GM12878 (cell line): ENCODE measurements around the gene SKAP1. TPM values are rescaled to one million over a fixed set of nuclear protein-coding genes. Genes with fewer than 3 reads are reported as not detected.

ENCODE experiments used
- ATAC-seq: fragments of 200-7000 bp; cut with Tn5 transposase; 3 replicates; pipeline ENCODE4 v1.9.1; 2020; ENCODE audit warnings: mild to moderate bottlenecking, moderate library complexity
- BruUV-seq: library from RNA; stranded (reverse); fragments of 400-500 nt; replicated peaks from 2 replicates; lab custom pipeline; 2021; lab: Mats Ljungman, UMichigan
- CTCF ChIA-PET: fragments of 300-600 bp; sonication (Branson Sonifier 250); formaldehyde crosslinking; extraction: SDS; loops from one replicate; lab custom pipeline; 2021; ENCODE audit warnings: inconsistent platforms; lab: Yijun Ruan, JAX
- POLR2A ChIA-PET: fragments of 350-600 bp; formaldehyde crosslinking; extraction: SDS; loops from one replicate; lab custom pipeline; 2021; ENCODE audit warnings: inconsistent platforms; lab: Charles Lee
- RAD21 ChIA-PET: fragments of 300-600 bp; sonication (Branson Sonifier 250); formaldehyde crosslinking; loops from one replicate; lab custom pipeline; 2023; ENCODE audit warnings: antibody characterized with exemption; ENCODE audit not compliant: unreplicated experiment; lab: Charles Lee
- SMC1A ChIA-PET: fragments of 300-600 bp; sonication (Branson Sonifier 250); formaldehyde crosslinking; loops from one replicate; lab custom pipeline; 2023; ENCODE audit not compliant: unreplicated experiment, uncharacterized antibody; lab: Charles Lee
- DNase-seq: peaks from one replicate; pipeline ENCODE4 v3.0.0-alpha.2; 2011; ENCODE audit warnings: low read depth, low spot score
- FAIRE-seq: peaks from 3 replicates; lab custom pipeline; 2011; peaks lifted over from hg19 to GRCh38; lab: Jason Lieb, UNC
- H2AFZ ChIP-seq: 2 replicates; pipeline ENCODE4 v1.6.0; 2011; ENCODE audit warnings: low read depth, low read length, control low read depth; ENCODE audit not compliant: control insufficient read depth
- H3K27ac ChIP-seq: 2 replicates; pipeline ENCODE4 v1.5.1; 2011; ENCODE audit warnings: control low read depth; ENCODE audit not compliant: control insufficient read depth, insufficient read depth
- H3K27me3 ChIP-seq, 2 experiments: replicated peaks in 1 of 2; 2 replicates each; pipeline versions ENCODE4 v1.6.0 to v1.6.1; 2011; ENCODE audit warnings: low read length in 1 of 2; ENCODE audit not compliant: control insufficient read depth in 2 of 2, insufficient read depth in 2 of 2
- H3K36me3 ChIP-seq, 2 experiments: 2 replicates each; pipeline ENCODE4 v1.5.1; 2011; ENCODE audit warnings: low read length in 1 of 2; ENCODE audit not compliant: control insufficient read depth in 2 of 2, insufficient read depth in 2 of 2
- H3K4me1 ChIP-seq: 2 replicates; pipeline ENCODE4 v1.6.1; 2011; ENCODE audit warnings: mild to moderate bottlenecking, low read length, moderate library complexity, mixed read lengths; ENCODE audit not compliant: control insufficient read depth, insufficient read depth
- H3K4me2 ChIP-seq: 2 replicates; pipeline ENCODE4 v1.6.0; 2011; ENCODE audit warnings: control low read depth; ENCODE audit not compliant: control insufficient read depth, insufficient read depth
- H3K4me3 ChIP-seq: fragments of 200-600 bp; sonication (generic); 2 replicates; pipeline ENCODE4 v1.5.1; 2016
- H3K79me2 ChIP-seq: 2 replicates; pipeline ENCODE4 v1.6.0; 2011; ENCODE audit warnings: low read length; ENCODE audit not compliant: control insufficient read depth, insufficient read depth
- H3K9ac ChIP-seq: 2 replicates; pipeline ENCODE4 v1.8.0; 2011; ENCODE audit warnings: low read length, control low read depth, mixed read lengths; ENCODE audit not compliant: control insufficient read depth, insufficient read depth
- H3K9me3 ChIP-seq: replicated peaks from 3 replicates; pipeline ENCODE4 v1.5.1; 2011; ENCODE audit warnings: mild to moderate bottlenecking, low read length; ENCODE audit not compliant: control insufficient read depth, insufficient read depth
- H4K20me1 ChIP-seq: 2 replicates; pipeline ENCODE4 v1.6.0; 2011; ENCODE audit not compliant: control insufficient read depth, insufficient read depth
- PML ChIP-seq: IDR thresholded peaks from 2 replicates; pipeline ENCODE4 v1.6.1; 2012; ENCODE audit warnings: low read length, inconsistent platforms
- POU2F2 ChIP-seq: IDR thresholded peaks from 3 replicates; pipeline ENCODE4 v1.6.1; 2011; ENCODE audit warnings: low read depth, mild to moderate bottlenecking, low read length, borderline replicate concordance
- RBBP5 ChIP-seq: fragments of 200-600 bp; sonication (generic); conservative IDR thresholded peaks from 2 replicates; pipeline ENCODE4 v1.6.1; 2016
- RFX5 ChIP-seq: IDR thresholded peaks from 2 replicates; pipeline ENCODE4 v1.6.1; 2011; ENCODE audit warnings: low read depth, low read length, improper control_type of control experiment
- RUNX3 ChIP-seq: IDR thresholded peaks from 2 replicates; pipeline ENCODE4 v1.6.1; 2012; ENCODE audit warnings: low read length, inconsistent platforms
- SMAD1 ChIP-seq: fragments of 450-650 bp; IDR thresholded peaks from 2 replicates; pipeline ENCODE4 v1.6.1; 2018; ENCODE audit warnings: mild to moderate bottlenecking, low read depth; ENCODE audit not compliant: partially characterized antibody
- SREBF2 ChIP-seq: IDR thresholded peaks from 2 replicates; pipeline ENCODE4 v1.6.1; 2012; ENCODE audit warnings: mild to moderate bottlenecking, low read length
- TCF7 ChIP-seq: IDR thresholded peaks from 2 replicates; pipeline ENCODE4 v1.6.1; 2014; ENCODE audit warnings: antibody characterized with exemption, borderline replicate concordance
- WGBS: methylation state at CpG from one replicate; pipeline ENCODE4 v1.1.6; 2016; ENCODE audit warnings: low lambda C conversion rate; ENCODE audit not compliant: insufficient replicate concordance, insufficient coverage; ENCODE audit errors: missing lambda C conversion rate; 5-methylcytosine and 5-hydroxymethylcytosine counted together
- in situ Hi-C: fragments of 300-500 bp; cut with MboI; formaldehyde crosslinking; loops from 9 replicates; pipeline ENCODE4 v1.14.3; 2018; ENCODE audit warnings: mixed read lengths
- intact Hi-C: fragments of 100-400 bp; cut with micrococcal nuclease; formaldehyde crosslinking; loops from one replicate; pipeline ENCODE4 v1.14.2; 2022; ENCODE audit not compliant: unreplicated experiment
- polyA plus RNA-seq, 11 experiments: library from polyadenylated mRNA; depleted of rRNA in 4 of 11; unstranded in 6 of 11; stranded (reverse) in 5 of 11; fragments of >200 nt; fragmentation: Nextera tagmentation in 4 of 11; fragmentation: Illumina TruSeq in 1 of 11; extraction: Ambion mirVana in 4 of 11; extraction: Trizol in 1 of 11; gene quantifications; 1 replicate in 1 of 11; 2 replicates in 10 of 11; pipeline versions ENCODE4 v1.2.1 to v1.2.3, GENCODE V29; 2011 to 2016; ENCODE audit warnings: inconsistent platforms in 2 of 11, missing spikeins in 2 of 11, low read depth in 1 of 11
- total RNA-seq, 4 experiments: library from RNA; depleted of rRNA in 3 of 4; stranded (reverse); fragments of >200 nt in 3 of 4; fragmentation: Illumina TruSeq in 1 of 4; extraction: Trizol in 1 of 4; gene quantifications; 2 replicates each; pipeline versions ENCODE4 v1.2.1 to v1.2.3, GENCODE V29; 2013 to 2021
- TF ChIP-seq, protein P1 (sequence below): fragments of 450-650 bp; IDR thresholded peaks from 2 replicates; pipeline ENCODE4 v1.6.1; 2018; ENCODE audit warnings: mild to moderate bottlenecking, low read depth, moderate library complexity; ENCODE audit not compliant: partially characterized antibody

The SKAP1 gene
- total and polyA plus RNA-seq, 10 of the 15 experiments (the other 5 are each of a cell fraction or from before 2014, with no cell fraction given) = 17.1 to 97.6 (median 35.9) TPM

DNA sequence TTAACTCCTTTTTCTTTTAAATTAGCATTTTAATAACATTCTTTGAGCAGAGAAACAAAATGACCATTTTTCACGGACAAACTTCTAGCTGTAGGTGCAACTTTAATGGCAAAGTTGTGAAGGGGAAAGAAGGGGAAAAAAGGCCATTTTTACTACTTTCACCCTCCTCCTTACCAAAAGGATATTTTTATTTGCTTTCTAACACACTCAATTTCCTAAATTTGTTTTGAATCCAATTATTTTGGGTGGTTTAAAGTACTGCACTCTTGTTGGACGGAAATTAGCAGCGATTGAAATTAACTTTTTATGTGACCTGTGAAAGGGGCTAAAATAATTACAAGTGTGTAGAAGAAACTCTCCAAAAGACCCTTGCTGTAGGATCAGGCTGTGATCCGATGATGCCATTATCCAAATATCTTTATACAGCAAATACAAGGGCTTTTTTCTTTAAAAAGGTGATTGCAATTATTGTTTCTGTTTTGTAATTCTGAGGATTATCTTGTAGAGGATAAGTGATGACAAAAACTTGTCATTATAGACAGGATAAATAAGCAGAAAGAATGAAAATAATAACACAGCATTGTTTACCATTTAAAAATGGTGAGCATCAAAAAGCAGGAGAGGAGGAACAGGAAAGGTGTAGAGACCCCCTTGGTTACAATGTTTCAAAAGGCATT, 280.1 kb downstream of the SKAP1 start:
- ChIA-PET RAD21 (interaction anchor here (0.6 kb wide), 1 partner anchor 361 kb away, joined by 4 read pairs; no protein-coding TSS in a partner anchor), POLR2A (no interaction called here), SMC1A (no interaction called here), CTCF (interaction anchor here (1.4 kb wide), 1 partner anchor 468 kb away, joined by 3 read pairs; no protein-coding TSS in a partner anchor)
- WGBS = 90% methylated on average over 4 of the region's 4 CpGs
- no peak overlapping the region for H3K4me3 ChIP-seq
- H3K79me2 ChIP-seq = no peaks in the 10 kb centered on the region
- BruUV-seq = no TSS peak
- intact Hi-C loops (loop anchor here (10.0 kb wide), 1 partner anchor 185 kb away; no protein-coding TSS in a partner anchor), in situ Hi-C loops (no loop called here)
- no peak overlapping the region for H2AFZ ChIP-seq
- DNase-seq = no peak
- no peaks in the 10 kb centered on the region for H3K9me3 ChIP-seq
- H3K27ac ChIP-seq = no peak overlapping the region
- FAIRE-seq = no peak
- H4K20me1 ChIP-seq = no peaks in the 10 kb centered on the region
- peaks cover 2 to 7% of the 10 kb centered on the region in 2 experiments; a peak in 2 of 4 replicates for H3K36me3 ChIP-seq
- H3K9ac ChIP-seq = no peak overlapping the region
- H3K4me2 ChIP-seq = no peak overlapping the region
- H3K4me1 ChIP-seq = peaks cover 7% of the 10 kb centered on the region
- H3K27me3 ChIP-seq = no peaks in the 10 kb centered on the region
- no peak for ATAC-seq
- TF ChIP-seq SREBF2 = no peak
- TF ChIP-seq, protein P1, sequence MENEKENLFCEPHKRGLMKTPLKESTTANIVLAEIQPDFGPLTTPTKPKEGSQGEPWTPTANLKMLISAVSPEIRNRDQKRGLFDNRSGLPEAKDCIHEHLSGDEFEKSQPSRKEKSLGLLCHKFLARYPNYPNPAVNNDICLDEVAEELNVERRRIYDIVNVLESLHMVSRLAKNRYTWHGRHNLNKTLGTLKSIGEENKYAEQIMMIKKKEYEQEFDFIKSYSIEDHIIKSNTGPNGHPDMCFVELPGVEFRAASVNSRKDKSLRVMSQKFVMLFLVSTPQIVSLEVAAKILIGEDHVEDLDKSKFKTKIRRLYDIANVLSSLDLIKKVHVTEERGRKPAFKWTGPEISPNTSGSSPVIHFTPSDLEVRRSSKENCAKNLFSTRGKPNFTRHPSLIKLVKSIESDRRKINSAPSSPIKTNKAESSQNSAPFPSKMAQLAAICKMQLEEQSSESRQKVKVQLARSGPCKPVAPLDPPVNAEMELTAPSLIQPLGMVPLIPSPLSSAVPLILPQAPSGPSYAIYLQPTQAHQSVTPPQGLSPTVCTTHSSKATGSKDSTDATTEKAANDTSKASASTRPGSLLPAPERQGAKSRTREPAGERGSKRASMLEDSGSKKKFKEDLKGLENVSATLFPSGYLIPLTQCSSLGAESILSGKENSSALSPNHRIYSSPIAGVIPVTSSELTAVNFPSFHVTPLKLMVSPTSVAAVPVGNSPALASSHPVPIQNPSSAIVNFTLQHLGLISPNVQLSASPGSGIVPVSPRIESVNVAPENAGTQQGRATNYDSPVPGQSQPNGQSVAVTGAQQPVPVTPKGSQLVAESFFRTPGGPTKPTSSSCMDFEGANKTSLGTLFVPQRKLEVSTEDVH = no peak
- no peak for TF ChIP-seq RBBP5
- TF ChIP-seq TCF7 = no peak
- no peak for TF ChIP-seq RUNX3
- TF ChIP-seq RFX5 = no peak
- TF ChIP-seq SMAD1 = no peak
- TF ChIP-seq PML = no peak
- no peak for TF ChIP-seq POU2F2
